Measurements from ENCODE around the gene EN2.
A peak's percentile ranks its signal among the peaks of the same experiment; 100 is the strongest.

Gene EN2

GRCh38 chr7:155465761-155466141 is 7.8 kb downstream of the EN2 start:
- TF ChIP-seq, protein P1, sequence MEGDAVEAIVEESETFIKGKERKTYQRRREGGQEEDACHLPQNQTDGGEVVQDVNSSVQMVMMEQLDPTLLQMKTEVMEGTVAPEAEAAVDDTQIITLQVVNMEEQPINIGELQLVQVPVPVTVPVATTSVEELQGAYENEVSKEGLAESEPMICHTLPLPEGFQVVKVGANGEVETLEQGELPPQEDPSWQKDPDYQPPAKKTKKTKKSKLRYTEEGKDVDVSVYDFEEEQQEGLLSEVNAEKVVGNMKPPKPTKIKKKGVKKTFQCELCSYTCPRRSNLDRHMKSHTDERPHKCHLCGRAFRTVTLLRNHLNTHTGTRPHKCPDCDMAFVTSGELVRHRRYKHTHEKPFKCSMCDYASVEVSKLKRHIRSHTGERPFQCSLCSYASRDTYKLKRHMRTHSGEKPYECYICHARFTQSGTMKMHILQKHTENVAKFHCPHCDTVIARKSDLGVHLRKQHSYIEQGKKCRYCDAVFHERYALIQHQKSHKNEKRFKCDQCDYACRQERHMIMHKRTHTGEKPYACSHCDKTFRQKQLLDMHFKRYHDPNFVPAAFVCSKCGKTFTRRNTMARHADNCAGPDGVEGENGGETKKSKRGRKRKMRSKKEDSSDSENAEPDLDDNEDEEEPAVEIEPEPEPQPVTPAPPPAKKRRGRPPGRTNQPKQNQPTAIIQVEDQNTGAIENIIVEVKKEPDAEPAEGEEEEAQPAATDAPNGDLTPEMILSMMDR (IDR thresholded peaks at IDR 0.05; ENCODE audit: low read depth, low read length, missing control alignments), result no peak
- no peak overlapping the region for H3K4me3 ChIP-seq (replicated peaks; ENCODE audit: low read depth, low read length)
- DNase-seq (ENCODE audit: extremely low read depth, low read depth), result no peak

DNA sequence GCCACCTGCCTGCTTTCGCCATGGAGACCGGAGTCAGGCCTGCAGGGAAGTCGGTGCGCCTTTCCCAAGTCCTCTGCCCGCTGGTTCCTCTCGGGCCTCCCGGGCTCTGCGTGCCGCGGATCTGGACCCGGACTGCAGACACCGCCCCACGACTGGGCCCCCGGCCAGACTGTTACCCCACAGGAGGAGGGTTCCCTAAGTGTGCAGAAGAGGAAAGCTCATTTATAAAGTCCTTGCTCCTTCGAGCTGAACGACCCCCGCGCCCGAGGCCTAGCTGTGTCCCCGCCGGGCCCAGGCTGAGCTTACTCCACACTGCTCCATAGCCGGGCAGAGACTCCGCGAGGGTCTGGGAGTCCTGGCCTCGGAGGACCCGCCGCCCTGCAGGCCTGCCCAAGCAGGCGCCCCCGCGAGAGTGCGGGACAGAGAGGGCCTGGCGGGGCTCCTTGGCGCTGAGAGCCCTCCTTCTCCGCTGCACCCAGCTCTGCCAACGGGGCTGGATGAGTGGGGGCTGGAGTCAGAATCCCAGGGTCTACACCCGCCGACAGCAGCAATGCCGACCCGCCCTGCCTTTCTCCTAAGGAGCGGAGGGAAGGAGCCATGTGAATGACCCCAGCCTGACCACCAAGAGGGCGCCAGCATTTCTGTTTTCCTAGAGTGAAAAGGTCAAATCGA is 8.3 kb downstream of the EN2 start:
- H3K4me3 ChIP-seq (replicated peaks; ENCODE audit: low read depth, low read length), result no peak overlapping the region
- TF ChIP-seq, protein P1 (IDR thresholded peaks at IDR 0.05; ENCODE audit: low read depth, low read length, missing control alignments), result no peak
- no peak for DNase-seq (ENCODE audit: extremely low read depth, low read depth)

DNA sequence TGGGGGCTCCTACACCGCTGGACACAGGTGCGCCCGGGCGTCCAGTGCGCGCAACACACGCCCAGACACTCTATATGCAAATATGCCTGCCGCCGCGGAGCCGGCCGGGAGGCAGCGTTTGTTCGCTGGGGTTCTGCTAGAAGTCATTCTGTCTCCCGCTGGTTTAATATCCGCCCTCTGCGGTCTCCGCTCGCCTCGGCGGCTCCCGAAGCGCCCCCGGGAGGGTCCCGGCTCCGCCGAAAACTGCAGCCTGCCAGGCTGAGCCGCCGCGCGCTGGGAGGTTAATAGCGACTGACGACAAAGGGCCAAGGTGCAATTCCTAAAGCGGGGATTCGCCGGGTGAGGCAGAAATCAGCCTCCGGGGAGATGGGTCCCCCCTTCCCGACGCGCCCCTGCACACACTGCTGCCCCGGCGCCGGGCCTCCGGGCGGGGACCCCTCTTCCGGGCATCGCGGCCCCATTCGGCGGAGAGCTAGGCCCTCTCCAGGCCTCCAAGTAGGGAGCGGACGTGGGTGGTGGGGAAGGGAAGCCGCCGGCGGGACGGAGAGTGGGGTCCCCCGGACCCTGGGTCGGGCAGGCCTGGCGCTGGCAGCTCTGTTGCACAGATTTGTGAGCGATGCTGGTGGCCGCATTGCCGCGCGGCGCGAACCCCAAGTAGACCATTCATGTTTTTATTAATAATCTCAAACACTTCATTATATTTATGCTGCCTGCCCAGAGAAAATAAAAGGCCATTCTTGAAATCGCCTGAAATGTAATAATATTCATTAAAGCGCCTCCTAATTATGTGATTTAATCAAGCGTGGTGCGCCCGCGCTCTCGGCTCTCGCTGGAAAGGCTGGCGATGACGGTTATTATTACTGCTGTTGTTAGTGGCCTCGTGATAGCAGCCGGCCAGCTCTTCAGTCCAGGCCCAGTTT is 9.1 kb downstream of the EN2 start:
- no peak overlapping the region for H3K4me3 ChIP-seq (replicated peaks; ENCODE audit: low read depth, low read length)
- TF ChIP-seq, protein P1 (IDR thresholded peaks at IDR 0.05; ENCODE audit: low read depth, low read length, missing control alignments), result peak; percentile 7
- no peak for DNase-seq (ENCODE audit: extremely low read depth, low read depth)

- DNase-seq (ENCODE audit: extremely low read depth, low read depth), result no peak
- TF ChIP-seq, protein P1 (IDR thresholded peaks at IDR 0.05; ENCODE audit: low read depth, low read length, missing control alignments), result no peak
- no peak overlapping the region for H3K4me3 ChIP-seq (replicated peaks; ENCODE audit: low read depth, low read length)
Measured at GRCh38 chr7:155467846-155468784, 10.2 kb downstream of the EN2 start.

GRCh38 chr7:155468785-155469148 is 10.8 kb downstream of the EN2 start:
- TF ChIP-seq, protein P1 (IDR thresholded peaks at IDR 0.05; ENCODE audit: low read depth, low read length, missing control alignments), result no peak
- no peak for DNase-seq (ENCODE audit: extremely low read depth, low read depth)
- no peak overlapping the region for H3K4me3 ChIP-seq (replicated peaks; ENCODE audit: low read depth, low read length)

Measured in HFF-Myc (cell line).